ENCODE results near the gene MAN2A2. TPM values are rescaled to one million over a fixed set of nuclear protein-coding genes. Genes with fewer than 3 reads are reported as not detected.
"Not testable (repeated sequence)": the region's sequence is repeated elsewhere in the genome, so short reads cannot be mapped to it uniquely, and the experiment has no call there.

The MAN2A2 gene
- total RNA-seq, 1 donor from 2014 or later, result 18.5 TPM

DNA sequence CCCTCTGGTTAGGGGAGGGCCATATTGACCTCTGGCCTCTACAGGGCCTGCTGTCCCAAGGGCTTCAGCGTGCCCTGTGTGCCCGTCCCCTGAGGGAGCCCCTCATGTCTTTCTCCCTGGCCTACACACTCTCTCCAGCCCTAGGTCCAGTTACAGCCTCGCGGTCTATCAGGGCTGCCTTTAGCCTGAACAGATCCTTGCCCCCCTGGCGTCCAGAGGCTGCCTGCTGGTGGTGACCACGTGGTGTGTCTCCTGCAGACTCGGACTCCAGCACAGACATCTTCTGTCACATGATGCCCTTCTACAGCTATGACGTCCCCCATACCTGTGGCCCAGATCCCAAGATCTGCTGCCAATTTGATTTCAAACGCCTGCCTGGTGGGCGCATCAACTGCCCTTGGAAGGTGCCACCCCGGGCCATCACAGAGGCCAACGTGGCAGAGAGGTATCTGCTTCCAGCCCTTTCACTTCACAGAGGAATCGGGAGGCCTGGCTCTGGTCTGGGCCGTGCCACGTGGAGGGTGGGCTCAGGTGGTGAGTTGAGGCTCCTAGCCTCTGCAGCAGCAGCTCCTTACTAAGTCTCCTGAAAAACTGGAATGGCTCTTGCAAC lies 4.1 kb downstream of the MAN2A2 start:
- TF ChIP-seq EZH2 (IDR thresholded peaks at IDR 0.05; ENCODE audit: insufficient read depth, low read length), result no peak
- TF ChIP-seq, protein P1, sequence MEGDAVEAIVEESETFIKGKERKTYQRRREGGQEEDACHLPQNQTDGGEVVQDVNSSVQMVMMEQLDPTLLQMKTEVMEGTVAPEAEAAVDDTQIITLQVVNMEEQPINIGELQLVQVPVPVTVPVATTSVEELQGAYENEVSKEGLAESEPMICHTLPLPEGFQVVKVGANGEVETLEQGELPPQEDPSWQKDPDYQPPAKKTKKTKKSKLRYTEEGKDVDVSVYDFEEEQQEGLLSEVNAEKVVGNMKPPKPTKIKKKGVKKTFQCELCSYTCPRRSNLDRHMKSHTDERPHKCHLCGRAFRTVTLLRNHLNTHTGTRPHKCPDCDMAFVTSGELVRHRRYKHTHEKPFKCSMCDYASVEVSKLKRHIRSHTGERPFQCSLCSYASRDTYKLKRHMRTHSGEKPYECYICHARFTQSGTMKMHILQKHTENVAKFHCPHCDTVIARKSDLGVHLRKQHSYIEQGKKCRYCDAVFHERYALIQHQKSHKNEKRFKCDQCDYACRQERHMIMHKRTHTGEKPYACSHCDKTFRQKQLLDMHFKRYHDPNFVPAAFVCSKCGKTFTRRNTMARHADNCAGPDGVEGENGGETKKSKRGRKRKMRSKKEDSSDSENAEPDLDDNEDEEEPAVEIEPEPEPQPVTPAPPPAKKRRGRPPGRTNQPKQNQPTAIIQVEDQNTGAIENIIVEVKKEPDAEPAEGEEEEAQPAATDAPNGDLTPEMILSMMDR (IDR thresholded peaks at IDR 0.05; ENCODE audit: insufficient read depth, low read depth, low read length), result no peak
- Histone ChIP-seq H3K4me3 (ENCODE audit: insufficient read depth, low read depth, low read length) (no peak overlapping the region), H3K27me3 (ENCODE audit: insufficient read depth, low read length) (no peaks in the 10 kb centered on the region), H3K36me3 (ENCODE audit: insufficient read depth, low read length) (no peaks in the 10 kb centered on the region), H3K4me1 (ENCODE audit: insufficient read depth, low read length) (peaks cover 9% of the 10 kb centered on the region), H3K79me2 (ENCODE audit: insufficient read depth, low read length) (no peaks in the 10 kb centered on the region), H3K9me3 (ENCODE audit: insufficient read depth, low read depth, low read length) (no peaks in the 10 kb centered on the region), H3K4me2 (ENCODE audit: low read length) (no peak overlapping the region), H3K27ac (ENCODE audit: low read depth, low read length) (no peak overlapping the region), H4K20me1 (ENCODE audit: insufficient read depth, low read length) (no peaks in the 10 kb centered on the region), H3K9ac (ENCODE audit: low read length) (no peak overlapping the region), H2AFZ (ENCODE audit: low read depth, low read length) (no peak overlapping the region)
- FAIRE-seq (no peak), DNase-seq (ENCODE audit: low read depth) (no peak)
- H3K4me3 Mint-ChIP-seq (ENCODE audit: unreplicated experiment), result no peak overlapping the region
- peaks cover under 1% of the 10 kb centered on the region for H3K4me1 Mint-ChIP-seq (ENCODE audit: low read depth, unreplicated experiment)
- no peak overlapping the region for H3K27ac Mint-ChIP-seq (ENCODE audit: unreplicated experiment)
- H3K36me3 Mint-ChIP-seq (ENCODE audit: low read depth, unreplicated experiment), result peaks cover 18% of the 10 kb centered on the region
- no peaks in the 10 kb centered on the region for H3K9me3 Mint-ChIP-seq (ENCODE audit: unreplicated experiment)
- peaks cover 15% of the 10 kb centered on the region for H3K27me3 Mint-ChIP-seq (ENCODE audit: low read depth, unreplicated experiment)

DNA sequence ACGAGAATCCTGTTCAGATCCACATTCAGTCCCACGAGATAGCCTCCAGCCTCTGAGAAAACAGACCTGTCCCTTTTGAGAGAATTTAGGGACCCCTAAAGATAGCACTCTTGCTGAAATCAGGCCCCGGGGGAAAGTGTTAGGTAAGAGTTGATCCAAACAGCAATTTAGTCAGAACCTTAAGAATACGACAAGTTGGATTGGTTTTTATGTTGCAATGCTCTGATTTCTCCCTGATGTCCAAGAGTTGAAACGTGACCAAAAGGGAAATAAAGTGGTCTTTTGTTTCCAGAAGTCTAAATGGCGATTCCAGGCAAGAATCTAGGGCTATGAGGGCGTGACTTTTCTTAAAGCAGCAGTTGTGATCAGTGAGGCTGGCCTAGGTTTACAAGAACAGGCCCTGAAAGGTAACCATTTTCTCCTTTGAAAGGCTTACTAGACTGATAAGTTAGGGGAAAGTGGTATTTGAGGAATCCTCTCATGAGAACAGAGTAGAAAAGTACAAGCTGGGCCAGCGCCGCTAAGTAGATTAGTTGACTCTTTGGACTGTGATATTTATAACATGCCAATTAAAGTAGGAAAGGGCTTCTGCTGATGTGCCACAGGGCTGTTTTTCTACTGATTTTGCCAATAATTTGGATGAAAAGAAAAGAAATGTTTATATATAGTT lies 4.9 kb downstream of the MAN2A2 start:
- Histone ChIP-seq H4K20me1 (ENCODE audit: insufficient read depth, low read length) (no peaks in the 10 kb centered on the region), H3K9me3 (ENCODE audit: insufficient read depth, low read depth, low read length) (no peaks in the 10 kb centered on the region), H3K4me1 (ENCODE audit: insufficient read depth, low read length) (peaks cover 9% of the 10 kb centered on the region), H3K79me2 (ENCODE audit: insufficient read depth, low read length) (no peaks in the 10 kb centered on the region), H3K36me3 (ENCODE audit: insufficient read depth, low read length) (no peaks in the 10 kb centered on the region), H2AFZ (ENCODE audit: low read depth, low read length) (no peak overlapping the region), H3K4me3 (ENCODE audit: insufficient read depth, low read depth, low read length) (no peak overlapping the region), H3K4me2 (ENCODE audit: low read length) (no peak overlapping the region), H3K27ac (ENCODE audit: low read depth, low read length) (no peak overlapping the region), H3K9ac (ENCODE audit: low read length) (no peak overlapping the region), H3K27me3 (ENCODE audit: insufficient read depth, low read length) (no peaks in the 10 kb centered on the region)
- Mint-ChIP-seq H3K4me3 (ENCODE audit: unreplicated experiment) (no peak overlapping the region), H3K4me1 (ENCODE audit: low read depth, unreplicated experiment) (no peaks in the 10 kb centered on the region), H3K27ac (ENCODE audit: unreplicated experiment) (no peak overlapping the region), H3K9me3 (ENCODE audit: unreplicated experiment) (no peaks in the 10 kb centered on the region), H3K36me3 (ENCODE audit: low read depth, unreplicated experiment) (peaks cover 20% of the 10 kb centered on the region), H3K27me3 (ENCODE audit: low read depth, unreplicated experiment) (peaks cover 15% of the 10 kb centered on the region)
- peak; percentile 26 for FAIRE-seq
- DNase-seq (ENCODE audit: low read depth), result no peak
- no peak for TF ChIP-seq EZH2 (IDR thresholded peaks at IDR 0.05; ENCODE audit: insufficient read depth, low read length)
- TF ChIP-seq, protein P1 (IDR thresholded peaks at IDR 0.05; ENCODE audit: insufficient read depth, low read depth, low read length), result no peak

DNA sequence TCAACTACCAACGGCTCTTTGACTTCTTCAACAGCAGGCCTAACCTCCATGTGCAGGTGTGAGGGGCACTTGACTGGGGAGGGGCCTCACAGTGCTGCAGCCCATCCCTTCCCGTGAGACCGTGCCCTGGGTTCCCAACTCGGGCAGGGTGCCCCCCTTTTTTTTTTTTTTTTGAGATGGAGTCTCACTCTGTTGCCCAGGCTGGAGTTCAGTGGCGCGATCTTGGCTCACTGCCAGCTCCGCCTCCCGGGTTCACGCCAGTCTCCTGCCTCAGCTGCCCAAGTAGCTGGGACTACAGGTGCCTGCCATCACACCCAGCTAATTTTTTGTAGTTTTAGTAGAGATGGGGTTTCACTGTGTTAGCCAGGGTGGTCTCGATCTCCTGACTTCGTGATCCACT lies 6.3 kb downstream of the MAN2A2 start:
- H3K27ac Mint-ChIP-seq (ENCODE audit: unreplicated experiment); H3K36me3 ChIP-seq (ENCODE audit: insufficient read depth, low read length); H3K9me3 ChIP-seq (ENCODE audit: insufficient read depth, low read depth, low read length); H3K79me2 ChIP-seq (ENCODE audit: insufficient read depth, low read length); H3K27me3 ChIP-seq (ENCODE audit: insufficient read depth, low read length); H3K9me3 Mint-ChIP-seq (ENCODE audit: unreplicated experiment); H3K4me2 ChIP-seq (ENCODE audit: low read length); H3K27ac ChIP-seq (ENCODE audit: low read depth, low read length); H3K4me3 Mint-ChIP-seq (ENCODE audit: unreplicated experiment); H3K4me3 ChIP-seq (ENCODE audit: insufficient read depth, low read depth, low read length); FAIRE-seq; H2AFZ ChIP-seq (ENCODE audit: low read depth, low read length); DNase-seq (ENCODE audit: low read depth); H3K9ac ChIP-seq (ENCODE audit: low read length); H4K20me1 ChIP-seq (ENCODE audit: insufficient read depth, low read length); H3K4me1 Mint-ChIP-seq (ENCODE audit: low read depth, unreplicated experiment); H3K4me1 ChIP-seq (ENCODE audit: insufficient read depth, low read length): not testable (repeated sequence)
- peaks cover 13% of the 10 kb centered on the region for H3K27me3 Mint-ChIP-seq (ENCODE audit: low read depth, unreplicated experiment)
- H3K36me3 Mint-ChIP-seq (ENCODE audit: low read depth, unreplicated experiment), result peaks cover 23% of the 10 kb centered on the region
